Fibroblast of lung (primary cell): ENCODE data around the gene HPSE2. TPM values are rescaled to one million over a fixed set of nuclear protein-coding genes. Genes with fewer than 3 reads are reported as not detected.

ENCODE experiments used
- DNase-seq, 2 donors: peaks; one replicate each; pipeline versions ENCODE4 v3.0.0 to v3.0.0-alpha.2; 2010; ENCODE audit warnings: low read depth in 2 of 2
- H2AFZ ChIP-seq: 2 replicates; pipeline ENCODE4 v1.5.1; 2012; ENCODE audit warnings: low read length, control low read depth, inconsistent platforms
- H3K27ac ChIP-seq: 2 replicates; pipeline ENCODE4 v1.5.1; 2011; ENCODE audit warnings: low read length, control low read depth; ENCODE audit not compliant: insufficient read depth
- H3K27me3 ChIP-seq: 2 replicates; pipeline ENCODE4 v1.5.1; 2011; ENCODE audit warnings: mild to moderate bottlenecking, low read length; ENCODE audit not compliant: control insufficient read depth, insufficient read depth
- H3K36me3 ChIP-seq: 2 replicates; pipeline ENCODE4 v1.5.1; 2011; ENCODE audit warnings: low read length; ENCODE audit not compliant: control insufficient read depth, insufficient read depth
- H3K4me1 ChIP-seq: 2 replicates; pipeline ENCODE4 v1.5.1; 2011; ENCODE audit warnings: low read length; ENCODE audit not compliant: control insufficient read depth, insufficient read depth; ENCODE audit errors: extremely low read depth
- H3K4me2 ChIP-seq: 2 replicates; pipeline ENCODE4 v1.5.1; 2011; ENCODE audit warnings: low read length, control low read depth; ENCODE audit not compliant: insufficient read depth; ENCODE audit errors: extremely low read depth
- H3K4me3 ChIP-seq, 4 experiments: fragments of 200-600 bp in 1 of 4; sonication (generic) in 1 of 4; replicated peaks in 1 of 4; 2 replicates each; pipeline ENCODE4 v1.5.1; 2011 to 2016; ENCODE audit warnings: low read length in 4 of 4, low read depth in 3 of 4, mild to moderate bottlenecking in 3 of 4, control low read depth in 2 of 4, inconsistent platforms in 1 of 4, mixed read lengths in 1 of 4; ENCODE audit not compliant: insufficient read depth in 1 of 4; ENCODE audit errors: control extremely low read depth in 1 of 4
- H3K79me2 ChIP-seq: 2 replicates; pipeline ENCODE4 v1.5.1; 2012; ENCODE audit warnings: mild to moderate bottlenecking, low read length, inconsistent platforms; ENCODE audit not compliant: control insufficient read depth, insufficient read depth
- H3K9ac ChIP-seq: 2 replicates; pipeline ENCODE4 v1.5.1; 2011; ENCODE audit warnings: mild to moderate bottlenecking, low read length, control low read depth; ENCODE audit not compliant: insufficient read depth
- H3K9me3 ChIP-seq: 2 replicates; pipeline ENCODE4 v1.5.1; 2012; ENCODE audit warnings: low read depth, low read length; ENCODE audit not compliant: control insufficient read depth, insufficient read depth
- H4K20me1 ChIP-seq: 2 replicates; pipeline ENCODE4 v1.5.1; 2011; ENCODE audit warnings: low read length; ENCODE audit not compliant: control insufficient read depth, insufficient read depth; ENCODE audit errors: extremely low read depth
- EZH2 ChIP-seq: IDR thresholded peaks from 2 replicates; pipeline ENCODE4 v1.5.1; 2012; ENCODE audit warnings: low read length, control low read depth, mild to moderate bottlenecking; ENCODE audit errors: missing control alignments
- polyA minus RNA-seq: library from RNA; depleted of rRNA, polyadenylated mRNA; stranded (reverse); fragments of >200 nt; gene quantifications from 2 replicates; pipeline ENCODE4 v1.2.3, GENCODE V29; 2011; ENCODE audit warnings: low replicate concordance
- polyA plus RNA-seq, 2 donors: library from polyadenylated mRNA; depleted of rRNA in 1 of 2; stranded (reverse) in 1 of 2; unstranded in 1 of 2; fragments of >200 nt; gene quantifications; 2 replicates each; pipeline ENCODE4 v1.2.1, GENCODE V29; 2011 to 2012; ENCODE audit warnings: missing spikeins in 1 of 2
- total RNA-seq: library from RNA; depleted of rRNA; stranded (reverse); fragments of >200 nt; gene quantifications from 2 replicates; pipeline ENCODE4 v1.2.1, GENCODE V29; 2014
- TF ChIP-seq, protein P1 (sequence below), 2 donors: IDR thresholded peaks in 1 of 2; conservative IDR thresholded peaks in 1 of 2; 1 replicate in 1 of 2; 2 replicates in 1 of 2; pipeline ENCODE4 v1.5.1; 2011 to 2012; ENCODE audit warnings: low read length in 2 of 2, control low read depth in 1 of 2, inconsistent platforms in 1 of 2, low read depth in 1 of 2, mild to moderate bottlenecking in 1 of 2

The HPSE2 gene
- total RNA-seq (0.17 and 0.51 TPM in 2 replicates), polyA plus RNA-seq (0.02 and 0.51 TPM in 2 replicates), polyA minus RNA-seq (not detected in 2 replicates)
- 0.56 TPM in 1 of 2 replicates, not detected in the other for polyA plus RNA-seq (2012)

DNA sequence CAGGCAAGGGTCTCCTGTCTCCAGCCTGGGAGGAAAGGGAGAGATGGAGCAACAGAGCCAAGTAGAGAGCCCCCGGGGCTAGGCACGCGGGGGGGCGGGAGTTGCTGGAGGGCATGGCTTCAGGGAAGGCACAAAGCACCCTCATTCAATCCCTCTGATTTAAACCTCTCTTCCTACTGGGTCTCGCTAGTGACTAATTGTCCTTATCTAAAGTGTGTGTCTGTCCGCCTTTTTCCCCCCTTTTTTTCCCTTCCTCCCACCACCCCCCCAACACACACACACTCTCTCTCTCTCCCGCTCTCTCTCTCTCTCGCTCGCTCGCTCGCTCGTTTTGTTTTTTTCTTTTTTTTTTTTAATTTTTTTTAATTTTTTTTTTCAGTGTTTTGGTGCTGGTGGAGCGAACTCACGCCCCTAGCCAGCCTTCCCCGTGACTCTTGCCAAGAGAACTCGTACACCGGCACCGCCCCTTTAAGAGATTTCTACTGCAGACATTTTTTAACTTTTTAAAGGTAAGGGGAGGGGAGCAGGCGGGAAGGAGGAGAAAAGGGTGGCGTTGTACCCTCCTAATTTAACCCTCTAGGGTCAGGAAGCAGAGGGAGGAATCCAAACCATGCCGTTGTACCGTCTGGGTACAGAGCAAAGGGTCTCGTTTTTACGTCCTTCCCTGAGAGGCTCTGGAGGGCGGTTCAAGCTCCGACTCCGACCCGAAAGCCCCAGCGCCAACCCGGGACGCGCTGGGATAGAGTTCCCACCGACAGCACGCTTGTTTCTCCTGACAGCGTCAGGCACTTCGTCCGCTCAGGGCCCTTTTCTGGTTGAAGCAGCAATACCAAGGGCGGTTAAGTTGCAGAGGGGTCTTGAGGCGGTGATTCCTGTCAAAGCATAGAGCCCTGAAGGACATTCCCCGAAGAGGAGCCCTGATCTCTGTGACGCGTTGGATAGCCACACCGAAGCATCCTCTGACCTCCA is at the start of gene HPSE2:
TSS of gene HPSE2 (minus strand) at position 195 of the 969 bp plus-strand sequence.
- H3K4me1 ChIP-seq = no peaks in the 10 kb centered on the region
- peak within 1 kb of the TSS; percentile 46 to 67 (median 62) for H3K4me3 ChIP-seq
- no peak for TF ChIP-seq EZH2
- TF ChIP-seq, protein P1, sequence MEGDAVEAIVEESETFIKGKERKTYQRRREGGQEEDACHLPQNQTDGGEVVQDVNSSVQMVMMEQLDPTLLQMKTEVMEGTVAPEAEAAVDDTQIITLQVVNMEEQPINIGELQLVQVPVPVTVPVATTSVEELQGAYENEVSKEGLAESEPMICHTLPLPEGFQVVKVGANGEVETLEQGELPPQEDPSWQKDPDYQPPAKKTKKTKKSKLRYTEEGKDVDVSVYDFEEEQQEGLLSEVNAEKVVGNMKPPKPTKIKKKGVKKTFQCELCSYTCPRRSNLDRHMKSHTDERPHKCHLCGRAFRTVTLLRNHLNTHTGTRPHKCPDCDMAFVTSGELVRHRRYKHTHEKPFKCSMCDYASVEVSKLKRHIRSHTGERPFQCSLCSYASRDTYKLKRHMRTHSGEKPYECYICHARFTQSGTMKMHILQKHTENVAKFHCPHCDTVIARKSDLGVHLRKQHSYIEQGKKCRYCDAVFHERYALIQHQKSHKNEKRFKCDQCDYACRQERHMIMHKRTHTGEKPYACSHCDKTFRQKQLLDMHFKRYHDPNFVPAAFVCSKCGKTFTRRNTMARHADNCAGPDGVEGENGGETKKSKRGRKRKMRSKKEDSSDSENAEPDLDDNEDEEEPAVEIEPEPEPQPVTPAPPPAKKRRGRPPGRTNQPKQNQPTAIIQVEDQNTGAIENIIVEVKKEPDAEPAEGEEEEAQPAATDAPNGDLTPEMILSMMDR (conservative IDR thresholded peaks at IDR 0.05 in 1 of 2, IDR thresholded peaks at IDR 0.05 in 1 of 2; ENCODE audit: low read depth in 1 of 2, low read length in 2 of 2) = no peak
- no peaks in the 10 kb centered on the region for H3K79me2 ChIP-seq
- no peak within 1 kb of the TSS for H3K9ac ChIP-seq
- no peaks in the 10 kb centered on the region for H3K9me3 ChIP-seq
- H3K27me3 ChIP-seq = peaks cover 21% of the 10 kb centered on the region
- no peaks in the 10 kb centered on the region for H3K36me3 ChIP-seq
- H3K27ac ChIP-seq = no peak within 1 kb of the TSS
- H4K20me1 ChIP-seq = no peaks in the 10 kb centered on the region
- peak within 1 kb of the TSS; percentile 24 for H2AFZ ChIP-seq
- H3K4me2 ChIP-seq = peak within 1 kb of the TSS; percentile 93
- DNase-seq = peak in 1 of 2 donors; percentile 43

- Histone ChIP-seq H3K27me3 (no peaks in the 10 kb centered on the region), H3K9ac (no peak overlapping the region), H2AFZ (no peak overlapping the region), H3K9me3 (no peaks in the 10 kb centered on the region), H3K36me3 (no peaks in the 10 kb centered on the region), H3K4me1 (no peaks in the 10 kb centered on the region), H3K79me2 (no peaks in the 10 kb centered on the region), H3K4me2 (no peak overlapping the region), H4K20me1 (no peaks in the 10 kb centered on the region), H3K27ac (no peak overlapping the region), H3K4me3 (no peak overlapping the region)
- DNase-seq = no peak
- TF ChIP-seq EZH2 = no peak
- TF ChIP-seq, protein P1 (conservative IDR thresholded peaks at IDR 0.05 in 1 of 2, IDR thresholded peaks at IDR 0.05 in 1 of 2; ENCODE audit: low read depth in 1 of 2, low read length in 2 of 2) = no peak
Observed at GRCh38 chr10:99280472-99280871, 44.8 kb upstream of the HPSE2 start.

- no peak for TF ChIP-seq EZH2
- TF ChIP-seq, protein P1 (conservative IDR thresholded peaks at IDR 0.05 in 1 of 2, IDR thresholded peaks at IDR 0.05 in 1 of 2; ENCODE audit: low read depth in 1 of 2, low read length in 2 of 2) = no peak
Observed at GRCh38 chr10:99279626-99280111, 44.0 kb upstream of the HPSE2 start.

More at GRCh38 chr10:99279626-99280111, 44.0 kb upstream of the HPSE2 start:
- peak in 1 of 2 donors; percentile 24 for DNase-seq
- H3K4me3 ChIP-seq = no peak overlapping the region
- no peak overlapping the region for H3K27ac ChIP-seq
- H4K20me1 ChIP-seq = no peaks in the 10 kb centered on the region
- H3K27me3 ChIP-seq = no peaks in the 10 kb centered on the region
- no peaks in the 10 kb centered on the region for H3K9me3 ChIP-seq
- H3K36me3 ChIP-seq = no peaks in the 10 kb centered on the region
- H3K4me2 ChIP-seq = no peak overlapping the region
- no peak overlapping the region for H2AFZ ChIP-seq
- no peaks in the 10 kb centered on the region for H3K79me2 ChIP-seq
- no peaks in the 10 kb centered on the region for H3K4me1 ChIP-seq
- no peak overlapping the region for H3K9ac ChIP-seq
